Nucleus accumbens (tissue), 56 donors: ENCODE results near the gene PBX4.

ENCODE experiments used
- DNase-seq, 56 donors: peaks; one replicate each; lab custom pipeline; 2025; lab: John Stamatoyannopoulos, UW

PBX4 gene

DNA sequence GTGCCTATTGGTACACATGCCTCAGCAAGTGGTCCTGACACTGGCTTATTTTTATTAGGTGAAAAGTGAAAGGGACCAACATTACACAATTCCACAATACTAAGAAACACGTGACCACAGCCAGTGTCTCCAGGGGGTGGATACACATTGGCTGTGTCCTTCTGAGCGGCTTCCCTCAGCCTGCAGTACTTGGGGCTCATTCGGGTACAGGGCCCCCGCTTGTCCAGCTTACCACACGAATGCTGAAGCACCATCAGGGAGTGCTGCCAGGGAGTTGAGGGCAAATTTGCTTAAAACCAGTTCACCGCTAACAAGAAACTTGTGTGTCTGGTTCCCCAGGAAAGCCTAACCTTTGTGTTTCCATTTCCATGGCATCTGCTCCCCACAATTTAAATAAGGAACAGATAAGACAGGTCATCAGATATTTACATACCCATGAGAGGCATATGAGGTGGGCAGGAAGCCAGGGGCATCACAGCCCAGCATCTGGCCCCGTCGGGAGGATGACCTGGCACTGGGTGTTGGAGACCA lies 23.3 kb downstream of the PBX4 start:
- DNase-seq, result peak in 1 of 56 donors; percentile 4

- no peak for DNase-seq
These were observed 24.1 kb downstream of the PBX4 start for GRCh38 chr19:19594381-19594780.

GRCh38 chr19:19592690-19593089 lies 25.8 kb downstream of the PBX4 start:
- no peak for DNase-seq

GRCh38 chr19:19591133-19591825 lies 27.2 kb downstream of the PBX4 start:
- peak in 1 of 56 donors; percentile 25 for DNase-seq

GRCh38 chr19:19588546-19588945 lies 29.9 kb downstream of the PBX4 start:
- no peak for DNase-seq

DNA sequence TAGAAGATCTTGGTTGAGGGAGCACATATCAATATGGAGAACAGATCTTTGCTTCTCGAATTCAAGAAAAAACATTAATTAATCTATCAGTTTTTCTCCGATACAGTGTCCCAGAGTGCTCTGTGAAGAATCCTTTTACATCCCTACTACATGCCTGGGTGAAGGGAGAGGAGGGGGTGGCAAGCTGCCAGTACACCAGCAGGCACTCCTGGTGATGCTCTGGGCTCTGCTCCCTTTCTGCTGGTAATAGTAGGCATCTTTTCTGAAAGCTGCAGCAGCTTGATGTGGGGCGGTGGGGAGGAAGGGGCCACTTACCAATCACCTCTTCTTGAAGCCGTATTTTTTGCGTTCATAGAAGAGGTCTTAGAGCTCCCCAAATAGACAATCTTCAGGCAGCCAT lies 30.7 kb downstream of the PBX4 start:
- DNase-seq, result peak in 2 of 56 donors; percentile 3 to 4

DNA sequence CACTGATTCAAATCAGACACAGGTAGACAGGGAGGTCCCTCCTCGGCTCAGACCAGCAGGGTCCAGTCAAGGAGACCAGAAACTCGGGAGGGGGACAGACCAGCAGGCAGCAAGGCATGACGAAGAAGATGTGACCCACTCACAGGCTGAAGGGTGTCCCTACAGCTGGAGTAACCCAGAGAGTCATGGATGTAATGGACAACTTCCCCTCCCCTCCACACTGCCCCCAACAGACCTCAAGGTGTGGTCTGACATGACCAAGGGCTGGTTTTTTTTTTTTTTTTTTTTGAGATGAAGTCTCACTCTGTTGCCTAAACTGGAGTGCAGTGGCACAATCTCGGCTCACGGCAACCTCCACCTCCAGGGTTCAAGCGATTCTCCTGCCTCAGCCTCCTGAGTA lies 34.1 kb downstream of the PBX4 start:
- DNase-seq, result no peak

GRCh38 chr19:19582471-19582870 lies 36.0 kb downstream of the PBX4 start:
- DNase-seq, result no peak

DNA sequence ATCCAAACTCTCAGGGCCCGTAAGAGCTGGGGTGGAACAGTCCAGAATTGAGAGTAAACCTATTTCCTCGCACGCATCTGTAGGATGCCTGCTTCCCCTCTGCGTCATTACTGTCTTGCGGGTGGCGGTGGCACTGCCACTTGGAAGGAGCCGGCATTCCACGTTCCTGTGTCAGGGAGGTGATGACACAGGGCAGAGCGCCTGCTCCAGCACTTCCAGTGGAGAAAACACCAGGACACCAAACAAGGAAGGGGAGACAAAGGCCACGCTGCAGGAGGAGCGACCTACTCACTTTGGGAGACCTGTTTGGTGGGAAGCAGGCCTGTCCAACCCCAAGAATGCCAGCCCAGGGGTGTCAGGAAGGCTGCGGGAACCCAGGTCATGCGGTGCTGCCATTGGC lies 37.1 kb downstream of the PBX4 start:
- no peak for DNase-seq

GRCh38 chr19:19580418-19580817 lies 38.1 kb downstream of the PBX4 start:
- DNase-seq, result no peak

DNA sequence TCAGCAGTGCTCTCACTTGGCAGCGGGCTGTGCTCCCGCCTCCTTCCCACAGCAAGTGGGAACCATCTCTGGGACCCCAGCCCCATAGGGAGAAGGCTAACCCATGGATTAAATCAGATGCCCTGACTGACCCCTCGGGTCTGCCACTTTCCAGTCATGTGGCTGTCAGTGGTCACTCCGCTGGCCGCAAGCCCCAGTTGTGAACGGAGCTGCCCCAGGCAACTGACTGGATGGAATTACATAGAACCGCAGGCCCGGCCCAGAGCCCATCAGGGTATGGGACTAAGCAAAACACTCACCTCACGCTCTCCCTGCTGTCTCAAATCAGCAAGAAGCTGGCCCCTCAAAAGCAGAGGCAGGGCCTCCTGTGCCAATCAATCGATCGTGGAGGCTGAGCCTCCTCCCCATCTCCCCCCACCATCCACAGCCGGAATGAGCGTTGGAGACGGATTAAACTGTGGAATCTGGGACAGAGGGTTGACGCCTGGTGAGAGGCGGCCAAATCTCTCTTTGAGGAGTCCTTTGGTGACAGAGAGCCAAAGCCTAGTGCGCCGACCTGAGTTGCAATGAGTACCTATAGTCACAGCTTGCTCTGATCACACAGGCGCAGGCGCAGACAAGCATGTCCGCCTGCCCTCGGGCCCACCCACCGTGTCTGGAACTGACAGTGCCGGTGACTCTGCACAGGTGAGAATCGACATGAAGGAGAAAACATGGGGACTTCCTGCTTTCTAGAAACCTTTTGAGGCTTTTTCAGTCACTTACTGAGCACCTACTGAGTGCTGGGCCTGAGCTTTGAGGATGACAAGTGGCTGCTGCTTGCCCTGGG lies 38.7 kb downstream of the PBX4 start:
- DNase-seq, result no peak

- DNase-seq, result no peak
These were observed 40.2 kb downstream of the PBX4 start for GRCh38 chr19:19578252-19578651.

GRCh38 chr19:19575411-19575810 lies 43.1 kb downstream of the PBX4 start:
- DNase-seq, result no peak

DNA sequence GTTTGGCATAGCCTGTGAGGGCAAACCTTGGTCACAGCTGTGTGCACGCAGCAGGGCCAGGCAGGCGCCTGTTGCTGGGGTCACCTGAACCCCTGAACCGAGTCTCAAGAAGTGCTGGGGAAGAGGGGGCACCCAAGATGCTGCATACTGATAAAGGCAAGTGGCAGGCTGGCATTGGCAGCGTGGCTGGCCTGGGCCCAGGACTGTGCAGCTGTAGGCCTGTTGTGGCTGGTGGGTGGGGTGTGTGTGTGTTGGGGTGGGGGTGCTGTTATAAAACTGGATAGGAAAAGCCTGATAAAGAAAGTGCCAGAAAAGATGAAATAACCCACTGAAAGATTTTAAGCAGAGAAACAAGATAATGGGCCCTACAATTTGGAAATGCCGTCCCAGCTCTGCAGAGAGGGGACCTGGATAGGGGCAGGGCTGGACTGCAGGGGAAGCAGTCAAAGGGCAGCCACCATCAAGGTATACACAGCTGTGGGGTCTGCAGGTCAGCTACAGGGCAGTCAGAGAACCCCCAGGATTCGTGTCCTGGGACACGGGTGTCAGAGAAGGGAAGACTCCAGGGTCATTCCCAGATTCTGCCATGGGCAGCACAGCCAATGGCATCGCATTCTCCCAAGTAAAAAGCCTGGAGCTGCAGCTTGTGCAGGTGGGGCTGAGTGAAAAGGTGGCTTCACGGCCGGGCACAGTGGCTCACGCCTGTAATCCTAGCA lies 47.3 kb downstream of the PBX4 start:
- no peak for DNase-seq

GRCh38 chr19:19570571-19570970 lies 47.9 kb downstream of the PBX4 start:
- no peak for DNase-seq

- DNase-seq, result no peak
These were observed 49.4 kb downstream of the PBX4 start for GRCh38 chr19:19568802-19569756.

- DNase-seq, result no peak
These were observed 51.1 kb downstream of the PBX4 start for GRCh38 chr19:19567391-19567790.

DNA sequence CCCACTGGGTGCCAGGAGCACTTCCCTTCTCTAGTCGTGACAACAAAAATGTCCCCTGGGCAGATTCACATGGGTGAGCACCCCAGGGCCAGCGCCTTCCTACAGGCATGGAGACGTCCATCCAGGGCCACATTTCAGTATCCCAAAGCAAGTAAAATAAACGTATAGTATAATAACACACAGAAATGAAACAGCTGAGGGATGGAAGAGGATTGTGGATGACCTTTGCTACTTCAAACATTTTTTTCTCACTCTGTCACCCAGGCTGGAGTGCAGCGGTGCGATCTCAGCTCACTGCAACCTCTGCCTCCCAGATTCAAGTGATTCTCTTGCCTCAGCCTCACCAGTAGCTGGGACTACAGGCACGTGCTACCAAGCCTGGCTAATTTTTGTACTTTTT lies 52.2 kb downstream of the PBX4 start:
- no peak for DNase-seq

GRCh38 chr19:19563348-19563848 lies 55.1 kb downstream of the PBX4 start:
- DNase-seq, result no peak
